GM19452 (cell line): ENCODE measurements around the gene EIF2S2.

Source experiments
- ATAC-seq: cut with Tn5 transposase; IDR thresholded peaks from one replicate; pipeline ENCODE4 v1.9.1; 2021; ENCODE audit not compliant: unreplicated experiment

The EIF2S2 gene

GRCh38 chr20:34065260-34065659 lies 46.8 kb downstream of the EIF2S2 start:
- ATAC-seq = no peak

- no peak for ATAC-seq
Observed at GRCh38 chr20:34064286-34064685, 47.8 kb downstream of the EIF2S2 start.

- ATAC-seq = no peak
Observed at GRCh38 chr20:34062570-34063482, 49.2 kb downstream of the EIF2S2 start.

- no peak for ATAC-seq
Observed at GRCh38 chr20:34061695-34062094, 50.3 kb downstream of the EIF2S2 start.

- ATAC-seq = no peak
Observed at GRCh38 chr20:34060970-34061369, 51.1 kb downstream of the EIF2S2 start.

GRCh38 chr20:34058831-34059230 lies 53.2 kb downstream of the EIF2S2 start:
- ATAC-seq = no peak

GRCh38 chr20:34055290-34055689 lies 56.8 kb downstream of the EIF2S2 start:
- ATAC-seq = no peak

- no peak for ATAC-seq
Observed at GRCh38 chr20:34052414-34052813, 59.6 kb downstream of the EIF2S2 start.

GRCh38 chr20:34049897-34050695 lies 61.9 kb downstream of the EIF2S2 start:
- no peak for ATAC-seq

- ATAC-seq = no peak
Observed at GRCh38 chr20:34049389-34049788, 62.7 kb downstream of the EIF2S2 start.

GRCh38 chr20:34047917-34048316 lies 64.1 kb downstream of the EIF2S2 start:
- no peak for ATAC-seq

GRCh38 chr20:34047010-34047687 lies 64.9 kb downstream of the EIF2S2 start:
- ATAC-seq = no peak

GRCh38 chr20:34045930-34046725 lies 65.9 kb downstream of the EIF2S2 start:
- ATAC-seq = no peak

GRCh38 chr20:34045294-34045693 lies 66.7 kb downstream of the EIF2S2 start:
- no peak for ATAC-seq

- ATAC-seq = no peak
Observed at GRCh38 chr20:34043025-34043424, 69.0 kb downstream of the EIF2S2 start.

- ATAC-seq = no peak
Observed at GRCh38 chr20:34042262-34042661, 69.8 kb downstream of the EIF2S2 start.

GRCh38 chr20:34041226-34041625 lies 70.8 kb downstream of the EIF2S2 start:
- no peak for ATAC-seq

- ATAC-seq = no peak
Observed at GRCh38 chr20:34040300-34040995, 71.6 kb downstream of the EIF2S2 start.
